GM10266 (cell line): ENCODE data around the gene MRPL12.

Experiments
- DNase-seq: peaks from one replicate; pipeline ENCODE4 v3.0.0; 2012; ENCODE audit errors: extremely low spot score
- CTCF ChIP-seq: IDR thresholded peaks from 2 replicates; pipeline ENCODE4 v1.5.1; 2012; ENCODE audit warnings: mild to moderate bottlenecking, low read depth; ENCODE audit not compliant: control insufficient read depth, insufficient read depth; ENCODE audit errors: missing control alignments

MRPL12 gene

GRCh38 chr17:81701288-81702071 is 1.7 kb upstream of the MRPL12 start:
- TF ChIP-seq CTCF = peak; percentile 13
- DNase-seq = no peak

GRCh38 chr17:81703747-81704654 is 834 bp downstream of the MRPL12 start:
- TF ChIP-seq CTCF = no peak

GRCh38 chr17:81705518-81706231 is 2.5 kb downstream of the MRPL12 start:
- TF ChIP-seq CTCF = no peak
- DNase-seq = no peak

More at GRCh38 chr17:81703747-81704654, 834 bp downstream of the MRPL12 start:
- DNase-seq = no peak

- no peak for TF ChIP-seq CTCF
- no peak for DNase-seq
These were observed 3.1 kb downstream of the MRPL12 start for GRCh38 chr17:81706232-81706611.

- TF ChIP-seq CTCF = no peak
- DNase-seq = no peak
These were observed 3.8 kb downstream of the MRPL12 start for GRCh38 chr17:81706757-81707624.
